SIG-M5 treated with dmso at 0.1 percent for 504 hours (cell line): ENCODE results near the gene ST6GALNAC2.
A peak's percentile ranks its signal among the peaks of the same experiment; 100 is the strongest.

Experiments used
- DNase-seq: peaks from one replicate; lab custom pipeline; 2025; ENCODE audit not compliant: unreplicated experiment; lab: John Stamatoyannopoulos, UW

ST6GALNAC2 gene

DNA sequence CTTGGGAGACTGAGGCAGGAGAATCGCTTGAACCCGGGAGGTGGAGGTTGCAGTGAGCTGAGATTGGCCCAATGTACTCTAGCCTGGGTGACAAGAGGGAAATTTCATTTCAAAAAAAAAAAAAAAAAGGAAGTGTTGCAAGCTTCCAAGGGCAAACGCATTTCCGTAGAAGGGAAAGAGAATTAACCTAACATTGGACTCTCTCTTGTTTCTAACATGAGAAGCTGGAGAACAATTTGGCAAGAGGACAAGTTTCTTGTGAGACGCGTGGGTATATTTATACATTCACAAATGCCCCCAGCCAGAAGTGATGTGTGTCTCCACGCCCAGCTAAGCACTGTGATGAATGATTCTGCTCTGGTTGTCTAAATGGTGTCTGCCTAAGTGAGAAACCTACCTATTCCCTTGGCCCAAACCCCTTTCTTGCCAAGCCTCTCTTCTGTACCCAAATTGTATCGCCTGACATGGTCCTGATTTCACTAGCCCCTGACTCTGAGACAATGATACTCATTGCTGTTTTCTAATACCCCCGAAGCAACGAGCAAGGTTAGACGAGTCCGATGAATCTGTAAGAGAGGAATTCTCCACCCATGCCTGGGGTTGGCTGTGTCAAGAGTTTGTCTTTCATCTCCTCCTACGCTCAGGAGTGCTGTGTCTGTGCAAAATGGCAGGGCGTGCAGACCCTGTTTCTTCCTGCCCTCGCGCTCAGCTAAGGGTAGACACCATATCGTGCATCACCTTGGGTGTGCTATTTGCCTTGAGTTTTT, 14.2 kb upstream of the ST6GALNAC2 start:
- DNase-seq: peak; percentile 93

DNA sequence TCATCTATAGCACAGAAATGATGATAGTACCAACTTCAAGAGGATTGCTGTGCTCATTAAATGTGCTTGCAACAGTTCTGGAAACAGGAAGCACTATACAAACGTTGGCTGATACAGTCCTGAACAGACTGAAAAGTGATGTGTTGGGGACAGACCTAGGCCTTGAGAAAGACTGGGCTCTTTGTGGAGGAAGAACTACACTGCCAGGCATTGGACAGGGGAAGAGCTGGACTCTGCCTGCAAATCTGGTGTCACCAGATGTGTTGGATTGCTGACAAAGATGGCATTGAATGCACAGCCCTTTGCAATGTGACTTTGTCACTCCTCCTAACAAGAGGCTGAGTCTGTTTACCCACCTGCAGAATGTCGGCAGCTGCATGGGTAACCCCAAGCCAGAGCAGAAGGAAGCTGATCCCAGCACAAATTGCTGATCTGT, 12.4 kb upstream of the ST6GALNAC2 start:
- peak; percentile 81 for DNase-seq

DNA sequence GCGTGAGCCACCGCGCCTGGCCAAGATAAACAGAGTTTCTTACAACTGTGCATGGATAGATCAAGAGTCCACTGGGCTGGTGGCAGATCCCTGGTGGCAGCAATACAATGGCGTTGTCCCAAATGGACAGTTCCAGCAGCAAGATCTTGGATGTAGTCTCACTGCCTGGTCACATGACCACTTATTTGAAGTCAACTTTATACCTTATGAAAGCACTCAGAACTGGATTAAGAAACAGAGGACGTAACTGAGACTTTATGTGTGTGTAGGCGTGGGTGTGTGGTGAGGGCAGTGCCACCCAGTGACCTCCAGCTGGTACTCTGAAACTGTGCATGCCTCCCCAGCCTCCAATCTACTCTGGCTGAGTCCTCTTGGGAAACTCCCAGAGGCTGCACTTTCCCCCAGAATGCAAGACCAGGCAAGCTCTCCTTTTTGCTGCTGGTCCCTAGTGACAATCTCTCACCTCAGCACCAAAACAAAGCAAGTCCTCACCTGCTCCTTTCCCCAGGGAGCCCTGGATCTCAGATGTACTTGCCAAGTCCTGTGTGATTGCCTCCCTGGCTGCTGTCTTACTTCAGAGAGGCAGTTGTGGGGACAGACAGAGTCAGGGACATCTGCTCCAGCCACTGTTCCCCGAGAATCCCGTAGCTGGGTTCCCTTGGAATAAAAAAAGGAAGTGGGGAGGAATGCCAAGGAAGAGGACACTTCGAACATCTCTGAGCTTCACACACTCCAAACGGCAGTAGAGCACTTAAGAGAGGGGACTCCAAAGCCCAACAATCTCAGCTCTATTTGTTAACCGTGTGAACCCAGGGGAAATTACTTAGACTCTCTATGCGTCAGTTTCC, 11.7 kb upstream of the ST6GALNAC2 start:
- DNase-seq: no peak

DNA sequence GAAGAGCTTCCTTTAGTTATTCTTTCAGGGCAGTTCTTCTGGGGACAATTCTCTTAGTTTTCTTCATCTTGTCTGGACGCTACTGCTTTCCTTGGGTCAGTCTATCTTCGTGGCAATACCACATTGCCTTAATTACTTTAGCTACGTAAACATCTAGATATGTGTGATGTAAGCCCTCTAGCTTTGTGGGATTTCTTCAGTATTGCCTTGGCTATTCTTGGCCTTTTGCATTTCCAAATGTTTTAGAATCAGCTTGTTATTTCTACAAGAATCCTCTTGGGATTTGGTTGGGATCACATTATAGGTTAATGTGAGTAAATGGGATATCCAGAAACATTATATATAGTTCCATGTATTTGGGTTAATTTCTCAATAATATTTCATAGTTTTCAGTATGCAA, 9.0 kb upstream of the ST6GALNAC2 start:
- DNase-seq: no peak

DNA sequence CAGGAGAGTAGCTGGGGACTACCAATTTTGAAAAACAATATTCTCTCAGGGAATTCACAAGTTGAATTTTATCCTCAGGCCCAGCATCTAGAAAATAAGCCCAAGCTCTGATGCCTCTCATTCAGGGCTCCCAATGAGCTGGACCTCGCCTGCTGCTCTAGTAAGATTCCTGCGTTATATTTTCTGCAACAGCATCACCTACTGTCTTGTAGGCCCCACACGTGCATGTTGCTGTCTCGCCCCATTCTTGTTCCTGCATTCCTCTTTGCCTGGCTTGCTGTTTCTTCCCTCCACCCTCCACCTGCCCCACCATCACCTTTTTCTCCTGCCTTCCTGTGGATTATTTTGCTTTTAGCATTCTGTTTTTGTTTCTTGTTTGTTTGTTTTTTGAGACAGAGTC, 8.3 kb upstream of the ST6GALNAC2 start:
- no peak for DNase-seq

DNA sequence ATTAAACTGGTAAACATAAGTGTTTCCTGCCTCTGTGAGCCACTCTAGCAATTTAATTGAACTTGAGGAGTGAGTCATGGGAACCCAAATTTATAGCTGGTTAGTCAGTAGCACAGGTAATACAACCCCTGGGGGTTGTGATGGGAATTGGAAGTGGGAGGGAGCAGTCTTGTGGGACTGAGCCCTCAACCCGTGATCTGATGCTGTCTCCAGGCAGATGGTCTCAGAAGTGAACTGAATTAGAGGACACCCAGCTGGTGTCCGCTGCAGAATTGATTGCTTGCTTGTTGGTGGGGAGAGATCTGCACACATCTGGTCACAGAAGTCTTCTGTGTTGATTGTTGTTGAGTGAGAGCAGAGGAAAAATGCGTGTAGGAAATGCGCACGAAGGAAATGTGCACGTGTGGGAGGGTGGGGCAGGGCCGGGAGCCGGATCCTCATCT, 7.7 kb upstream of the ST6GALNAC2 start:
- no peak for DNase-seq

DNA sequence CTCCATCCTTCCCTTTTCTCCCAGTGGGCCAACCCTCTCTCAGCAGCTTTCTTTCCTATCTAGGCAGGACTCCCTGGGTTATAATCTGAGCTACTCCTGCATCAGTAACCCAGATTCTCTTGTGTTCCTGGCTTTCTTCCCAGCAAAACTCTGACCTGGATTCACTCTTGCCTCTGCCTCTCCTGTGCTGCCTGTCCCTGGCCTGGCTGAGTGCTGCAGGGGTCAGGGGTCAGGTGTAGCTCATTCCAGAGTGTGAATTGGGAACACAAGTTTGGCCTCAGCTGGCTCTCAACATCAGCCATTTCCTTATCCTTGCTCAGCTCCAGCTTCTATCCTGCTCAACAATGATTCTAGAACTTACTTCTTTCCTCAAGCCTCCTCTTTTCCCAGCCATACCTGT, 2.5 kb upstream of the ST6GALNAC2 start:
- no peak for DNase-seq

DNA sequence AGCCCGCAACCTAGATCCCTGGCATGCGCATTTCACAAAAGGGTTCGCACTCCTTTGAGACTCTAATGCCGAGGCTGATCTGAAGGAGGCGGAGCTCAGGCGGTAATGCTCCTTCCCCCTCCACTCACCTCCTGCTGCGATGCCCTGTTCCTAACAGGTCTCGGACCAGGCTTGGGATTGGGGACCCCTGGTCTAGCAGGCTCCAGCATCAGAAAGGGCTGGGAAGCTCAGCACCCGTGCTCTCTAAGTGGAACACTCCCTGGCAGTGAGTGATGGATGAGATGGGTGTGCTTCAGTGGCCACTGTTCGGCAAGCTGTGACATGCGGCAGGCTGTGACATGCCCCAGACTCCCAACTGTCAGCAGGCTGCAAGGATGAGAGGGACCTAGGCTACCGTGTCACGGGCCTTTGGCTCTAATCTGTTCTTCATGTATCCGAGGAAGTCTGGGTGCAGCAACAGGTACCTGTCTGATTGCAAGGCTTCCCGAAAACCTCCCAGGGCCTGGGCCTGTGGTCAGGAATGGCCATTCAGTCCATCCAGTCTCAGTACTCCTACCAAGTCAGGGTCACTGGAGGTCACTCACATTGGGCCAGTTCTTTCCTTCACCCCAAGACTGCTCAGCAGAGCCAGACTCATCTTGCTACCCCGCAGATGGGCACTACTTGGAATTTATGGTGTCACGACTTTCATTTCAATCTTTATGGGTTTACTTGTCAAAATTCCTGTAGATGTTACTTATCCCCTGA, 1.3 kb upstream of the ST6GALNAC2 start:
- DNase-seq: no peak

DNA sequence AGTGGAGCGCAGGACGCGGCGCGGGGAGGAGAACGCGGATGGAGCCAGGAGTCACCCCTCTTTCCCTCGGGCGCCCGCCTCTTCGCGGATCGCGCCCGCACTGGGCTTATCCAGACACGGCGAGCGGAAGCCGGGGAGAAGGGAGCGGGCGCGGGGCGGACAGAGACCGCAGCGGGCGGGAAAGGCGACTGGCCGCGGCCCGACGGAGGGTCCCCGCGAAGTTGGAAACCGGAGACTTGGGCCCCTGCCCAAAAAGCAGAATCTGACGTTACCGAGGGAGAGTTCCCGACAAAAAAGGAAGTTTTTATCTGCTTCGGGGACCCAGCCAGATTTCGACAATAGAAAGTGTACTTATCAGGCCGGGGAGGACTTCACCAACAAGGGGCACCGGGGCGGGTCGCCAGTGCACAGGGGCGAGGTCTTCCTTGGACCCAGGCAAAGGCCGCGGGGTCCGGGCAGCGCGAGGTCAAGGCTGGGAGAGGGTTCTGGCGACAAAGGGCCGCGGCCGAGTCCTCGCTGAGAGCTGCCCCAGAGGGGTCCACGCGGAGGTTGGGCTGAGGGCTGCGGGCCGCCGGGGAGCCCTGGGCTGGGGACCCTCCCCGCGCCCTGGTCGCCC, 519 bp downstream of the ST6GALNAC2 start:
- peak; percentile 40 for DNase-seq

DNA sequence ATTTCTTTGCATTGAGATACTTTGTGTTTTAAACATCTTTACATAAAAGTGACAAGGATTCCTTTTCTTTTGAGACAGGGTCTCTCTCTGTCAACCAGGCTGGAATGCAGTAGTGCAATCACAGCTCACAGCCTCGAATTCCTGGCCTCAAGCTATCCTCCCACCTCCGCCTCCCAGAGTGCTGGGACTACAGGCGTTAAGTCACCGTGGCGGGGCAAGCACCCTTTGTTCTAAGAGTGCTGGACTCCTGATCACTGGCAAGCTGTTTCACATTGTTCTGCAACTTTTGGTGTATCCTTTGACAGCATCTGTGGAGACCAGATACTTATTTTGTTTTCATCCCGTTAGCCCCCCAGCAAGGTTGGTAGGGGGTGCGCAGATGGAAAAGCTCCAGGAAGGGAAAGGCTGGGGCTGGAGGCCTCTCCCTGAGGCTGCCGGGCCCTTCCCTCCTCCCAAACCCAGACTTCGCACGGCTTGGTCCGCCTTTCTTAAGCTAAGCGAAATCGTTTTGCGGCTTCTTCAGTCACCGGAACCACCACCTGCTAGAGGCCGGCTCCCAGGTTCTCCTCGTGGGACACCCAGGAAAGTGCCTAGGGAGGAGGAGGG, 1.1 kb downstream of the ST6GALNAC2 start:
- DNase-seq: no peak

DNA sequence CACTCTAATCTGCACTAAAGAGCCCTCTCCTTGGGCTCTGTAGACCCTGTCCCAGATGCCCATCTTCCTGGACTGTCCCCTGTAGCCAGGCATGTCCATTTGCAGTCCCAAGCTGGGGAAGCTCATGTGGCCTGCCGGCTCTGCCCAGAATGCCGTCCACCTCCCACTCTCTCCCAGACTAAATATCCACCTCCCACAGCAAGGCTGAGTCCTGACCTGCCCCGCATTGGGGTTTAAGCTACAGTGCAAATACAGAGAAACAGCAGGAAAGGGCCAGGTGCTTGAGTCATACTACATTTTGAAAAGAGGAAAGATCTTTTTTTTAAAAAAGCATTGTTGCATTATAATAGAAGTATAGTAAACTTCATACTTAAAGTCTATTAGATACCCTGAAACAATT, 3.0 kb downstream of the ST6GALNAC2 start:
- no peak for DNase-seq

DNA sequence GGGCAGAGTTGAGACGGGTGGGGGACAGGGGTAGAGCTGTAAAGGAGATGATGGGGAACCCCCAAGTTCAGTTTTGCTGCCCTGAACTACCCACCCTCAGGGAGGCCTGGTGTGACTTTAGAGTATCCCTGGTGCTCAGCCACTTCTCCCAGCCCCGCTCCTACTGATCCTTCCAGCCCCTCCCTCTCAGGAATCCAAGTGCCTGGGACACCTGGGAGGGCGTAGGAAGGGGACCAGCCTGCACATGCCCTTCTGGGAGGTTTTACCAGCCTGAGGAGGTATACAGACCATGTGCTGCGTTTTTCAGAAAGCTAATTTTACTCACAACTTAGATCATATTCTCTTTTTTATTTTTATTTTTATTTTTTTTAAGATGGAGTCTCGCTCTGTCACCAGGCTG, 4.1 kb downstream of the ST6GALNAC2 start:
- no peak for DNase-seq

DNA sequence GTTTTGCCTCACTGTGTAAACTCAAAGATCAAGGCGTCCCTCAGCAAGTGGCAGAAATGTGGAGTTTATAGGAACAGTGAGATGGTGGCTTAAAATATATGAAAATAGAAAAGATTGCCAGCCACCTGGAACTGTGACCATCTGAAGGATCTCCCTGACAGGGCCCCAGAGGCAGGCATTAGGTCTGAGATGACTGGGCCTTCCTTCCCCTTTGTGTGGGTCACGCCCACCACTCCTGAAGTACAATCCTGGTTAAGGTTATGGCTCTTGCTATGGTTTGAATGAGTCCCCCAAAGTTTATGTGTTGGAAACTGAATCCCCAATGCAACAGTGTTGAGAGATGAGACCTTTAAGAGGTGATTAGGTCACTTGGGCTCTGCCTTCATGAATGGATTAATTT, 6.4 kb downstream of the ST6GALNAC2 start:
- peak; percentile 42 for DNase-seq

DNA sequence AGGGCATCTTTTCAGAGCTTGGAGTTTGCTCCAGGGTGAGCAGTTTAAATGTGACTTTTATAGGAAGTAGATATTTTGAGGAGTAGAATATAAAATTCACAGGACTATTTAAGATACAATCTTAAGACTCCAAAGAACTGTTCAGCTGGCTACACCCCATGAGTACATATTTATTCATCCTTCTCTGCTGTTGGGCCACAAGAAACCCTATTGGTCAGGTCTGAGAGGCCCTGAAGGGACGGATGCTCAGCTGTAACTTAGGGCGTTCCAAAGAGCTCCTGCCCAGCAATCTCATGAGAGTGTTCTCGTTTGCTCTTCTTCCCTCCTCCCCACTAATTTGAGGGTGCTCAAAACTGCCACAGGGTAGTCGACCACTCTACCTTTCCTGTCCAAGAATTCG, 7.3 kb downstream of the ST6GALNAC2 start:
- peak; percentile 63 for DNase-seq

DNA sequence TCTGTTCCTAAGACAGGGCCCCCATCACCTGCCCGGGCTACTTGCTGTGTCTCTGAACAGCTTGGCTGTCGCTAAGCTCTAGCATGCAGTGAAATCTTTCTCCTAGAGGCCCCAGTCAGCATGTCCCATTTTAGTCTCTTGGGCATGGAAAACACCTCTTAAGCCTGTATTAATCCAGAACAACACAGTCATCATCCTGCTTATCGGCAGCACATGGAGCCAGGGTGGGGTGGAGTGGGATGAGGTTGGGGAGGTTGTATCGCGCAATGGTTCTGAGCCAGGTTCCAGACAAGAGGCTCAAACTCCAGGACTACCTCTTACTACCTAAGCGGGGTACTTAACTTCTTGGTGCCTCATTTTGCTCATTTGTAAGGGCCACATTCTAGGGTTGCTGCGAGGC, 7.8 kb downstream of the ST6GALNAC2 start:
- DNase-seq: no peak

DNA sequence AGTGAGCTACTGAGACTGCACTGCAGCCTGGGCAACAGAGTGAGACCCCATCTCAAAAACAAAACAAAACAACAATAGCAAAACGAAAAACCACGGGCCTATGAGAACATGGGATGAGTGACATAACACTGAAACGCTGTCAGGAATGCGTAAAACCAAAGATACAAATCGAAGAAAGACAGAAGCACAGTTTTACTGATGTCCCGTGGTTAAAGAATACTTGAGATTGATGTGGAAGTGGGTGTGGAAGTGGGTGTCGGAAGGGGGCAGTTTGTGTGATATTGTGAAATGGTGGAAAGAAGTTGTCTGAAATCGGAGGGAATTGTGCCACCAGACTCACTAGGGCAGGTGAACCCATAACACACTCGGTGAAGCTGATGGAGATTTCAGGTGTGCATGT, 9.5 kb downstream of the ST6GALNAC2 start:
- DNase-seq: no peak

DNA sequence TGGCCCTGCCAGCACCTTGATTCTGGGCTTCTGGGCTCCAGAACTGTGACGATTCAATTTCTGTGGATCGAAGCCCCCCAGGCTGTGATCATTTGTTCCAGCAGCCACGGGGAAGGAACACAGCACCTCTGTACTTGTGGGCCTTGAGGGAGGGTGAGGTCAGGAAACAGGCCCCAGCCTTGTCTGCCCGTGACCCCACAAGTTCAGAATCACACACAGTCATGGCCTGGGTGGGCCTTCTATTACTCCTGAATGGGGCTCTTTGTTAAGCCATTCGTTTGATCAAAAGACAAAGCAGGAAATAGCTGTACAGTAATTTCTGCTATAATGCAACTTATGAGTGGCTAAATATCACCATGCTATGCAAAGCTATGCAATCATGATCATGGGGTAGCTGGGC, 10.1 kb downstream of the ST6GALNAC2 start:
- DNase-seq: no peak

DNA sequence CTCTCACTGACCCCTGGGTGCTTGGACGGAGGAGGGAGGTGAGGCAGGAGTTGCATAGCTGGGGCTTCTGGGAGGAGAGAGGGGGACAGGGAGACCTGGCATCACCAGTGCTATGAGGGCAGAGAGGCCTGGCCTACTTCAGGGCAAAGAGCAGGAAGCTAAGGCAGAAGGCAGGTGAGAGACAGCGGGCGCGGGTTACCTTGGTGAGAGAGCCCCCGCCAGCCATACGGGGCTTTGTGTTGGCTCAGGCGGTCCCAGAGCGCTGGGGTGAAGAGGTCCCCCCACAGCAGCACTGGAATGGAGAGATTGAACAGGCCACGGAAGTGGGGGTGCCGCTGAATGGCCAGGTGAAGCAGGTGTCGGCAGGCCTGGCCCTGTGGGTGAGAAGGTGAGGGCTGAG, 11.5 kb downstream of the ST6GALNAC2 start:
- DNase-seq: no peak

DNA sequence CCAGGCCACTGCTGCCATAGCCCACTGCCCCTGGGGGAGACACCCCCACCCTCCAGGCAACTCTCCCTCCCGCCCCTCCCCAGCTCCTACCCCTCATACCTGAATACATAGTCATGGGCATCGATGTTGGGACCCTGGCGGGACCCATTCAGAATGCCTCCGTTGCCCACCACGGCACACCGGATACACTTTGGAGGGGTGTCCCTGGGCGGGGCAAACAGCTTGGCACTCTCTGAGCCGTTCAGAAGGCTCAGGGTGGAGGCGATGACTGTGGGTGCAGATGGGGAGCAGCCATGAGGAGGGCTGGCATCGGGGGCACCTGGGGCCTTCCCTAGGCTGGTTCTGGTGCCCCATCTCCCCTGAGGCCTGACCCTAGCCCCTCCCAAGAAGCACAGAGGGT, 12.6 kb downstream of the ST6GALNAC2 start:
- no peak for DNase-seq

DNA sequence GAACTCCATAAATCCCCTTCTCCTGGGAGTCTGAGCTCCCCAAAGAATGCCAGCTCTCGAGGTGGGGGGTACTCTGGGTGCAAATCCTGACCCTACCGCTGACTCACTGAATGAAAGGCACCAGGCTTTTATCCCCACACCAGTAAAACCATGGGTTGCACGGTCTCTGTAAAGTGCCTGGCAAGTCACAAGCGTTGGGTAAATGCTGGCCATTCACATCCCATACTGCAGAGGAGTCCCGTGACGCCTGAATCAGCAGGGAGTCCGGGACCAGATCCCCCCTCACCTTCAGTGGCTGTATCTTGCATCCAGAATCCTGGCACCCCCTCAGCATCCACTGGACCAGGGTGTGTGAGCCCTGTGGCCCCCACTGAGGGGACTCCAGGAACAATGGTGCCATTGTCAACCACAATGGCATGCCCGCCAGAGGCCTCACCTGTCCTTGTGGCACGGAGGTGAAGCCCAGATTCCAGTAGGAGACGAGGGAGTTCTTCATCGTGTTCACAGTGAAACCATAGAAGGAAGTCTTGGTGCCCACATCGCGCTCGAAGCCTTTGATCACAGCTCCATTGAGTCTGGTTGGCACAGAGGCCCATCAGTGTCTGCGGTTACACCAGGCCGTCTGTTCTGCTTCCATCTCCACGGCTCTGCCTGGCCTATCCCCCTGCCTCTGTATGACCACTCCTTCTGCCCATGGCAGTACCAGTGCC, 13.3 kb downstream of the ST6GALNAC2 start:
- DNase-seq: no peak
